Lung microvascular endothelial cell (primary cell): Measurements from ENCODE around the gene CCNB2. TPM values are rescaled to one million over a fixed set of nuclear protein-coding genes. Genes with fewer than 3 reads are reported as not detected.
A peak's percentile ranks its signal among the peaks of the same experiment; 100 is the strongest.

Experiments used
- DNase-seq, 2 donors: peaks; one replicate each; pipeline versions ENCODE4 v3.0.0 to v3.0.0-alpha.2; 2010; ENCODE audit warnings: low read depth in 2 of 2
- total RNA-seq: library from RNA; depleted of rRNA; stranded (reverse); fragments of >200 nt; gene quantifications from 2 replicates; pipeline ENCODE4 v1.2.1, GENCODE V29; 2014

CCNB2 gene
- total RNA-seq, 1 donor from 2014 or later, result 5.0 TPM

DNA sequence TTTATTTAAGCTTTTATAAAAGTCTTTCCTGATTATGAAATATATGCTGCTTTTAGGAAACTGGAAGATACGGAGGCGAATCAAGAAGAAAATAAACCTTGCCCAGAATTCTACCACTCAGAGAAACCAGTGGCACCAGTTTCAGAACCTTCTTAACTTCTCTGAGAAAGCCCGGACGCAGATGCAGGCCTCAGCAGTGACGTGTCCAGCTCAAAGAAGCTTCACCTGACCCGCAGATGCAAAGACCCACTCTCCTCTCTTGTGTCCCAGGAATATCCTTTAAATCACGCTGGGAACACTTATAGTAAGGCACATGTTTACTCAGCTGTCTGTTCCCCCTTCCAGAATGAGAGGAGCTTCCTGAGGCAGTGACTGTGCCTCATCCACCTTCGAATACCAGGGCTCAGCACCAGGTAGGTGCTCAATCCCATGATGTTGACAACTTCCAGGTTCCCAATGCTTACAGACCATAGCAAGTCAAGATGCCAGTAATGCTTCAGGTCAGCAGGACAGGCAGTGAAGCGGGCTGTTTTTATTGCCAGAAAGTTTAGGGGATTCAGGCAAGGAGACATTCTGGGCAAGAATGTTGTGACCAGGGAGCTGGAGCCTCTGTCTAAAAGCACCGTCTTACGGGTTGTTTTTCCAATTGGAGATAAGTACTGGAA, 61.8 kb downstream of the CCNB2 start:
- DNase-seq, result no peak

DNA sequence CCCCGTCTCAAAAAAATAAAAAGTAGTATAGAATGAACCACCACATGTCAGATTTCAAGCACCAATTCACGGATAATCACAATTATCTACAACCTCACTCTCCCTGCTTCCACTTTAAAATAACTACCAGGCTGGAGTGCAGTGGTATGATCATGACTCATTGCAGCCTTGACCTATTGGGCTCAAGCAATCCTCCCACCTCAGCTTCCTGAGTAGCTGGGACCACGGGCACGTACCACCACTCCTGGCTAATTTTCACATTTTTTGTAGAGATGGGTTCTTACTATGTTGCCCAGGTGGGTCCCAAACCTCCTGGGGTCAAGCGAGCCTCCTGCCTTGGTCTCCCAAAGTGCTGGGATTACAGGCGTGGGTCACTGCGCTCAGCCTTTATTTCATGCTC, 63.6 kb downstream of the CCNB2 start:
- peak; percentile 40 to 64 for DNase-seq

DNA sequence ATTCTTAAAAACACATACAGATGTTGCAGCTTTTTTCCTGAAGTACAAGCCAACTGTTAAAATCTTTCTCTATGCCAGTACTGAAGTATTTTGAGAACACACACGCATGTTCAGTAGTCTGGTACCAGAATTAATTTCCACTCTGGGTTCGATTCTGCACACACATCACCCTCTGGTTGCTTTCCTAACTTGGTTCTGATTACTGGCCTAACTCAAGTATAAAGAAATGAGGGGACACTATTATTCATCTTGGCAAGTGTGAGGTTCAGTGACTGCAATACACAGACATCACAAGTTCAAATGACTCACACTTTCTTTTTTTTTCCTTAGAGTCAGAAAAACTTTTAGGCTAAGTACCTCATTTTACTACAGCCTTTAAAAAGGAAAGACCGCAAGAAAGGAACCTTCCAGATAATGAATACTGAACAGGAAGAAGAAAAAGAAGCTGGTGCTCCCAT, 64.3 kb downstream of the CCNB2 start:
- peak in 1 of 2 donors; percentile 84 for DNase-seq

DNA sequence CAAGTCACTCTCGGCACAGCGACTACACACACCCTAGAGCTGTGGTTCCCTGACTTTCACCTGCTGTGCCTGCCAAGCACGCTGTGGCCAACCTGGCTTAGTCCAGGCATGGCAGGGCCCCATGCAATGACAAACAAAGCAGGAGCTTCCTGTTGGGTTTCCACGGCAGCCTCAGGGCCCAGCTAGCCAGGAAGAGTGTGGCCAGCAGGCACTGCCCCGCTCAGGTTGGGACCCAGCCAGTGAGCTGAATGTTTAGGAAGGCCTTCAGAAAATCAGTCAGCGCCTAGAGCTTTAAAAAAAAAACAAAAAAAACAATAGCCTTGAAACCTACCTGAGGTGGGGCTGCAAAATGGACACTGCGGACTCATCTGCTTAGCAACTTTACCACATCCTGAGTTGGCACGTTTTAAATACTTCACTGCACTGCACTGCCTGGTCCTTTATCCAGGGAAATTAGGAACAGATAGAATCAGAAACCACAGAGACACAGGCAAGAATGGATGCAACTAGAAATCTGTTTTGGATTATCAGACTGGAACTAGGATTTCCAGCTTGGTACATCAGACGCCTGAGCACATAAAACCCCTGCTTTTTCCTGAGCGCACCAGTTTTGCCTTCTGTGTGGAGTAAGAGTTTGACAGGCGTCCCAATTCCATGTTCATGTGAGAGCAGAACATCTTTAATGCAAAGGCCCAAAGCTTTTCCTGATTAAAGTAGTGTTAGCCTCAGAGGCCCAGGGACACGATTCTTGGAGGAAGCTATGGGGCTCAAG, 65.5 kb downstream of the CCNB2 start:
- DNase-seq, result peak; percentile 49 to 91

DNA sequence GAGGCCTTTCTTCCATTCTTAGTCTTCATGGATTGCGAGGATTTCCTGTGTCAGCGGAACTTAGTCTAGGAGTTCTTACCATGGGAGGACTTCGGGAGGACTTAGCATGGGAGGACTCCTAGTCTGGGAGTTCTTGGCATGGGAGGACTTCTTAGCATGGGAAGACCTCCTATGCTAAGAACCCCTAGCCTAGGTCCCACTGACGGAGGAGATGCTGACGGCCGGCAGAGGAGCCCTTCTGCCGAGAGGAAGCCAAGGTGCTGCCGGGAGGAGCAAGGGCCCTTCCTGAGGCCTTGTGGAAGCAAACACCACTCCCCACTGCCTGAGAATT, 66.1 kb downstream of the CCNB2 start:
- no peak for DNase-seq

DNA sequence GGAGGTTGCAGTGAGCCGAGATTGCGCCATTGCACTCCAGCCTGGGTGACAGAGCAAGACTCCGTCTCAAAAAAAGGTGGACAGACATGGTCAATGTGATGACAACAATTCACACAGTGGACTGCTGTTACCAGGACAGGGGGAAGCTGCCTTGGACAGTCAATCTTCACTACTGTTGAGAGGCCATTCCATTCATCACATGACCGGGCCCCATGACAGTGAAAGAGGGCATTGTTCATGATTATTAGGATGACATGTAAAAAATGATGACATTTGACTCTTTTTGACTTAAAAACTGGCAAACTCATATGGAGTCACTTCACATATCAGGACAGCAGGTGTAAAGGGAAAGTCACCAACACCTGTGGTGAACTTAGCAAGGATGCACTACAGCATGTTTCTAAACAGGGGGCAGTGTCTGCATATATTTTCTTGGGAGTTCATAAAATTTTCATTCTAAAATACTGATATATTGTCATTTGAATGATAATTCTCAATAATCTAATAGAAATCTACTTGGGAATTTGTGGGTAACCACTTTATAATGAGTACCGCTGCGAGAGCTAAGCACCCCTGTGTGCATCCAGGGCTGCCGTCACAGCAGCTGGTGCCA, 67.4 kb downstream of the CCNB2 start:
- DNase-seq, result no peak

DNA sequence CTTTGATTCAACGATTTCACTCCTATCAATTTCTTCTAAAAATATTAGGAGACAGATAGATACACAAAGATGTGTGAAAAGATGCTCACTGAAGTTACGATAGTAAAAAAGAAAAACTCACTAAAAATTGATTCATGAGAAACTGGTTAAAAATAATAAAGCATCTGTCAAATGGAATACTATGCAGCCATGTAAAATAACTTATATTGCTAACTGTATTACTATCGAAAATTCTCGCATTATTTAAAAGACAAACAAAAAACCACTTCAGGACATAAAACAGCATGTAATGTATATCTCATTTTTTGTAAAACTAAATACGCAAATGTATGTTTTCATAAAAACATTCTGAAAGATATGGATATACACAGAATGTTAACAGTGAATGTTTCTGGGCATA, 68.2 kb downstream of the CCNB2 start:
- DNase-seq, result no peak

DNA sequence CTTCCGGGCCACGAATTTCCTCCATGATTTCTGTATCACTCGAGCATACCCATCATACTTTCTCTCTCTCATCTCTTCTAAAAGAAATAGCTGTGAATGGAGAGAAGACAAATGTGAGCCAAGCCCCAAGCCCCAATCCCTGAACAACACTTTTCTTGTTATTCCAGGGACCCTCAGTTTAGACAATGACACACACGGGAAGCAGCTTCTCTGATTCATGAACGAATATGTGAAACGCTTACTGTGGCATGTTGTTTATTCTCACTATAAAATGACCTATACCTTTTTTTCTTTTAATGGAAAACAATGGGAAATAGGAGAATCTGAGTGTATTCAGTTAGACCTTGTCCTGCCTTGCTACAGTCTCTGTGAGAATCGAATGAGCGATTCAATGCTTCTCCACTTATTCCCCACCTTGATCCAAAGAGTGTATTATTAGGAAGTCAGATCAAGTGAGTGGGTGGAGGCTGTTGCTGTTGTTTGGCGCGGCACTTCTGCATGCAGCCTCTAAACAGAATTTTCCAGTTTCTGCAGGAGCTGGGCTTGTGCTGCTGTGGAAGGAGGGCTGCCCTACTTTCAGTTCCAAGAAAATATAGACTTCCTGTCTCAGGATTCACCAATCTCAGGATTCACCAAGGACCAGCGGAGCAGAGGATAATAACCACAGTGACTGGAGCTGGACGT, 69.3 kb downstream of the CCNB2 start:
- peak; percentile 16 to 18 for DNase-seq

Other genes starting within 250 kb of the CCNB2 start
- 31.8 and 50.6 TPM in 2 replicates for gene SLTM, start 171.5 kb upstream of the CCNB2 start, total RNA-seq
- gene RNF111, start 117.5 kb upstream of the CCNB2 start, total RNA-seq, result 13.5 and 18.7 TPM in 2 replicates
- not detected in 2 replicates for gene LDHAL6B, start 101.7 kb downstream of the CCNB2 start, total RNA-seq